ENCODE measurements around the gene ENGASE.

- TF ChIP-seq EZH2 (IDR thresholded peaks at IDR 0.05; ENCODE audit: insufficient read depth, poor library complexity, severe bottlenecking) (no peak), EZH2phosphoT487 (IDR thresholded peaks at IDR 0.05; ENCODE audit: insufficient read depth, low read depth) (no peak)
Measured at GRCh38 chr17:79073706-79074088, 927 bp upstream of the ENGASE start.
